HG03342 (cell line): Measurements from ENCODE around the gene TTC33.
"Not testable (repeated sequence)": the region's sequence is repeated elsewhere in the genome, so short reads cannot be mapped to it uniquely, and the experiment has no call there.

Source experiments
- ATAC-seq: cut with Tn5 transposase; IDR thresholded peaks from one replicate; pipeline ENCODE4 v1.9.1; 2021; ENCODE audit warnings: mild to moderate bottlenecking, moderate library complexity; ENCODE audit not compliant: unreplicated experiment

The TTC33 gene, protein sequence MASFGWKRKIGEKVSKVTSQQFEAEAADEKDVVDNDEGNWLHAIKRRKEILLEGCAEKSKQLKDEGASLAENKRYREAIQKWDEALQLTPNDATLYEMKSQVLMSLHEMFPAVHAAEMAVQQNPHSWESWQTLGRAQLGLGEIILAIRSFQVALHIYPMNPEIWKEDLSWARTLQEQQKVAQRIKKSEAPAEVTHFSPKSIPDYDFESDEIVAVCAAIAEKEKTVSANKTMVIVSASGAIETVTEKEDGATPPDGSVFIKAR

DNA sequence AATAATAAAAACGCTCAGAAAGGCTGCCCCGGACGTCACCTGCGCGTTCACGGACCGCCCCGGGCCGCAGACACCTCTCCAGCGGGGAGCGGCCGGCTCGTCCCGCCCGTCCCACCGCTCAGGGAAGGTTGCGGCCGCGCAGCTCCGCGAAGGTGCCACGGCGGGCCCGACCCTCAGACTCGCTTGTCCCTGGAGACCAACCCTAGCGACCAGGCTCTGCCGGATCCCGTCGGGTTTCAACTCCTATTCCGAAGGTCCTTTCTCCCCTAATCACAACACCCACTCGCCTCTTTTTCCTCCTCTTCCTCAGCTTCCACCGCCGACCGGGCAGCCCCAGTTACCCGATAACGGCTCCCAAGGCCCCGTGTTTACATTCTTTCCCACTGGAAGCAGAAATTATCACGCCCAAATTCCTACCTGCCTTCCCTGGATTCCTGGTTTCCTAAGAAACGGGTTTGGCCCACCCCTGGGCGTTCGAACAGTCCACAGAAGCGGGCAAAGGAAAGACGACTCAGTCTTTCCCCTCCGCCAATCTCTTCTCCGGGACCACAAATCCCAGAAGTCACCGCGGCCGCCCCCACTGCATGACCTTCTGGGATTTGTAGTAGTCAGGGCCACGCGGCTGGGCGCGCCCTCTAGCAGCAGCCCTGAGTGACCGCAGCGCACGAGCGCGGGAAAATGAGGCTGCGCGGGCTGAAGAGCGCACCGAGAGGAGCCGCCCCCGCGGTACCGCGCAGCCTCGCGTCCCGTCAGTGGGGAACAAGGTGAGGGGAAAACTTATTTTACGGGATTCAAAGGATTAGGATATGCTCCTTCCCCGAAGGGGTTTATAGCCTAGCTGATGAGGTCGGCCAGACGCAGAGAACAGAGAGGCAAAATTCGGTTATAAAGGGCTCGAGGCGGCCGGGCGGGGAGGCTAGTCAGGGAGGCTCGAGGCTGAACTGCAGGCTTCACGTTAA, at the start of gene TTC33:
TTC33 (minus strand) TSS at position 555 of the 959 bp plus-strand sequence. CDS start 8,943 bp downstream, outside the sequence.
- ATAC-seq = peak; percentile 89

DNA sequence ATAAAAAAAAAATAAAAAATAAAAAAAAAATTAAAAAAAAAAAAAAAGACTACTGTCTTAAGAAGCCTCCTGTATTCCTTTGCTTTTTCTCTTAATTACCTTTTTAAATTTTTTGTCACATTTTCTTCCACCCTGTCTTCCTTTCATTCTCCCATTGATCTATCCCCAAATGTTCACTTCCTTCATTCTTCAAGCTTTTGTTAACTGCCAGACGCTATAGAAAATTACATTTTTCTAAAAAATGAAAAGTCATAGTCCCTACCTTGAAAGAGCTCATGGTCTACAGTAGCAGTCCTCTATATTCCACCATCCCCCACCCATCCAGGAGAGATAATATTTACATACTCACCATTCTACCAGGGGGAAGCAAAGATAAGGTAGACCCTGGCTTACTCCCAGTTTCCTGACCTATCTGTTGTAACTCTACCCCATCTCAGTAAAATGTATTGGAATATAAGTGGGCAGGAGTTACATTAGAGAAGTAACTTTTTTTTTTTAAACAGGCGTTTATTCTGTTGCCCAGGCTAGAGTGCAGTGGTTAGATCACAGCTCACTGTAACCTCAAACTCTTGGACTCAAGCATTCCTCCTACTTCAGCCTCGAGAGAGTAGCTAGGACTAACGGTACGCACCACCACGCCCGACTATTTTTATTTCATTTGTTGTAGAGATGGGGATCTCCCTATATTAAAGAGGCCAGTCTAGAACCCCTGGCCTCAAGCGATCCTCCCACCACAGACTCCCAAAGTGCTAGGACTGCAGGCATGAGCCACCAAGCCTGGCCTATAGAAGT, 46.2 kb upstream of the TTC33 start:
- ATAC-seq = no peak

GRCh38 chr5:40799258-40799657, 43.5 kb upstream of the TTC33 start:
- ATAC-seq = no peak

DNA sequence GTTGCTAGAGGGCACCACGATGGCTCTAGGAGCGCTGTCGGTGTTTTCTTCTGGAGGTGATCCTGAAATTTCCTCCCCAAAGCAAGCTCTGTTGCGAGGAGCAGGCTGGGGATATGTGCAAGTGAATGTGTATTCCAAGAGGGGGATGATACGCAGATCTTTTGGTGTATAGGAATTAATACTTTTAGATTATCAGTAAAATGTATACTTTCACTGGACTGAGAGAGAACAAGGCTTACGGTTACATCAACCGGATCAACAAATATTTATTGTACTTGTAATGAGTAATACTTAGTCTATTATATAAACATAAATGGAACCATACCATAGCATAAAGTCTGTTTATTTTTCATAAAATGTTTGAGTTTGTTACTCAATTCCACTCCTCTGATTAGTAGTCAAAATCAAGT, 43.0 kb upstream of the TTC33 start:
- ATAC-seq = no peak

DNA sequence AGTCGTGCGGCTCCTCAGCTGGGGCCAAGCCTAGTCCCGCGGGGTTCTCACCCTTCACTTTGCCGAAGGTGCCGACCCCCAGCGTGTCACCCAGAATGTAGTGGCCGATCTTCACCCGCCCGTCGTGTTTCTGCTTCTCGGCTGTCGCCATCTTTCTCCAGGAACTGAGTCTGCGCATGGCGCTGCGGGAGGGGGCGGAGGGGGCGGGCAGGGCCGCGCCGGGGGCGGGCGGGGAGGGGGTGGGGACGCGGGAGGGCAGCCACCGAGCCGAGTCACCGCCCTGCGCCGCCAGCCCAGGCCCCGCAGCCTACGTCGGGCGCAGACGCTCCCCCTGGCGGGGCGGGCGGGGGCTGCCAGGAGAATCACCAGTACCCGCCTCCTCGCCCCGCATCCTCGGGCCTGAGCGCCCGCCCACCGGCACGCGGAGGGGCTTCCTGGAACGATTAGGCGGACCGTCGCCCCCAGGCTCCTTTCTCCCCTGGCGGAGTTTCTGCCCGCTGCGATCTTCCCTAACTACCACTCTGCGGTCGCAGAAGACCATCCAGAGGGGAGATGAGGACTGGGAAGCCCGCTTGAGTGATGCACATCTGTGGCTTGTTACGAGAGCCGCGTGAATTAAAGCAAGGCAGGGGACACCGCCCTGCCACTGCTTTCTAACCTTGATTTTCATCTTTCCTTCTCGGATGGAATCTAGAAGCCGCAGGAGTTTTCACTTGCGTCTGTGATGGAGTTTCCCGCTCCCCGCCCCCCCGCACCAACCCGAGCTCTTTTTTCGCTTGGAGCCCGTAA, 42.4 kb upstream of the TTC33 start, which contains the start of gene PRKAA1:
PRKAA1 (minus strand) TSS at position 363 of the 789 bp plus-strand sequence; CDS start at position 178, 185 bp downstream.
- peak; percentile 97 for ATAC-seq

DNA sequence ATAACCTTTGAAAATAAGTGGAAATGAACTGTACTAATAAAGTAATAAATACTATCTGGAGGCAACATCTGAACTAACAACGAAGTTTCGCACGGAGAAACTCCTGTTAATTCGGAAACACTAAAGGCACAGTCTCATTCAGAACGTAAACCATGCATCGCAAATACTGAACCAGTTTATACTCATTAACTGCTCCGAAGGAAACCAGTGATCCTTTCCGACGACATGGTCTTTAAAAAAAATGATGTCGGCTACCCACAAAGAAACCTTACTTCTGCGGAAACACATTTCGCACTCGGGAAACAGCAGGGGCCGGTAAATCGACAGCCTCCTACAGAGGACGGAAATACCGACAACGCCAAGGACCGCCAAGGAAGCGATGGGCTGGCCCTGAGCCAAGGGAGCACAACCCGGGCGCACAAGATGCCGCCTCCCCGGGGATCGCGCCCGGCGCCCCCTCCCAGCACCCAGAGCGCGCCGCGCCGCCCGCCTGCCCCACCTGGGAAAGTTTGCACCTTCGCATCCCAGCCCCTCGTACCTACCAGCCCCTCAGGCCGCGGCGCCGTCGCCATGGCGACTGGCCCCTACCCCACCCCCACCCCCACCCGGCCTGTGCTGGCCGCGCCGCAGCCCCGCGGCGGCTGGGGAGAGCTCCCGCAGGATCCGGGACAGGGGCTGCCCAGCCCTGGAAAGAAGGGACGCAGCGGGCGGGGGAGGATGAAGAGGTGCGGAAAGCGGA, 41.7 kb upstream of the TTC33 start:
- peak; percentile 39 for ATAC-seq

GRCh38 chr5:40796487-40796889, 40.7 kb upstream of the TTC33 start:
- no peak for ATAC-seq

- ATAC-seq = not testable (repeated sequence)
These were observed 39.1 kb upstream of the TTC33 start for GRCh38 chr5:40794877-40795276.

DNA sequence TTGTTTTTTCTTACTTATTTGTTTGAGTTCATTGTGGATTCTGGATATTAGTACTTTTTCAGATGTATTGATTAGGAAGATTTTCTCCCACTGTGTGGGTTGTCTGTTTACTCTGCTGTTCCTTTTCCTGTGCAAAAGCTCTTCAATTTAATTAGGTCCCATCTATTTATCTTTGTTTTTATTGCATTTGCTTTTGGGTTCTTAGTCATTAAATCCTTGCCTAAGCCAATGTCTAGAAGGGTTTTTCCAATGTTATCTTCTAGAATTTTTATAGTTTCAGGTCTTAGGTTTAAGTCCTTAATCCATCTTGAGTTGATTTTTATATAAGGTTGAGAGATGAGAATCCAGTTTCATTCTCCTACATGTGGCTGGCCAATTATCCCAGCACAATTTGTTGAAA, 38.6 kb upstream of the TTC33 start:
- not testable (repeated sequence) for ATAC-seq

DNA sequence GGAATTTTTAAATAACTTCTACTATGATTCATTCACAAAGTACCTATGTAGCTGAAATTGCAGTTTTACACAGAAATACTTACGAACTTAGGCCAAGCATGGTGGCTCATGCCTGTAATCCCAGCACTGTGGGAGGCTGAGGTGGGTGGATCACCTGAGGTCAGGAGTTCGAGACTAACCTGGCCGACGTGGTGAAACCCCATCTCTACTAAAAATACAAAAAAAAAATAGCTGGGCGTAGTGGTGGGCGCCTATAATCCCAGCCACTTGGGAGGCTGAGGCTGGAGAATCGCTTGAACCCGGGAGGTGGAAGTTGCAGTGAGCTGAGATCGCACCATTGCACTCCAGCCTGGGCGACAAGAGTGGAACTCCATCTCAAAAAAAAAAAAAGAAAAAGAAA, 36.9 kb upstream of the TTC33 start:
- not testable (repeated sequence) for ATAC-seq

- no peak for ATAC-seq
These were observed 36.0 kb upstream of the TTC33 start for GRCh38 chr5:40791715-40792139.

DNA sequence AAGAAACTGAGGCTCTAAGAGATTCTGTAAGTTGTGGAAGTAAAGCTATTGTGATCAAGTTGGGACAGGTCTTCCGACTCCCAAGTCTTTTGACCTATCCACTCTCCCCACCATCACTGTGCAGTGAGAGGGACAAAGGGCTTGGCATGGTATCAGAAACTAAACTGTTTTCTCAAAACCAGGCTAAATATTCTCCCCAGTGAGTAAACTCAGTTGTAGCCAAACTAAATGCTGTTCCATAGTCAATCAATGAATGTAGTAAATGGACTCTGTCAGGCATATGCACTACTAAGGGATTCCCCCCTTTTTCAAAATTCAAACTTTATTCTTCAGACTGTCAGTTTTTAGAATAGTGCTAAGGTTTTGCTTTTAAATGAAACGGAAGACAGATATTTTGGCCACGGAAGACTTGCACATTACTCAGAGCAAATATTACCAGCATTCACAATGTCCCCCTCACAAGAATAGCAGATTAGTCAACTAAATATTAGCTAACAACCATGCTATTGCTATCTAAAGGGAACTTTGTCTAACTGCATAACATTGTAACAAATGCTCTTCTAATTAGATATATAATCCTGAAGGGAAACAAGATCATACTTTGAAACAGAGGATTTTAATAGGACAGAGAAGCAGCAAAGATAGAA, 35.3 kb upstream of the TTC33 start:
- no peak for ATAC-seq

DNA sequence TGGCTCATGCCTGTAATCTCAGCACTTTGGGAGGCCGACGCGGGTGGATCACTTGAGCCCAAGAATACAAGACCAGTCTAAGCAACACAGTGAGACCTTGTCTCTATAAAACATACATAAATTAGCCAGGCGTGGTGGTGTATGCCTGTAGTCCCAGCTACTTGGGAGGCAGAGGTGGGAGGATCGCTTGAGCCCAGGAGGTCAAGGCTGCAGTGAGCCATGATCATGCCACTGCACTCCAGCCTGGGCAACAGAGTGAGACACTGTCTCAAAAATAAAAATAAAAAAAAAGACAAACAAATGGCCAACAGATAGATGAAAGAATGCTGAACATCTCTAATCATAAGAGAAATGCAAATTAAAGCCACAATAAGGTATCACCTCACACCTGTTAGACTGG, 33.2 kb upstream of the TTC33 start:
- not testable (repeated sequence) for ATAC-seq

DNA sequence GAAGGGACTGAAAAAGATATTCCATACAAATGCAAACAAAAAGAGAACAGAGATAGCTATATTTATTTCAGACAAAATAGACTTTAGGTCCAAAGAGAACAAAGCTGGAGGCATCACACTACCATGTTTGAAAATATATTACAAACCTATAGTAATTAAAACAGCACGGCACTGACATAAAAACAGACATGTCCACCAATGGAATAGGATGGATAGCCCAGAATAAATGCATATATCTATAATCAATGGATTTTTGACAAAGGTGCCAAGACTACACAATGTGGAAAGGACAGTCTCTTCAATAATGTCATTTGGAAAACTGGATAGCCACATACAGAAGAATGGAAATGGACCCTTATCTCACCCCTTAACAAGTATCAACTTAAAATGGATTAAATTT, 32.2 kb upstream of the TTC33 start:
- no peak for ATAC-seq

- ATAC-seq = not testable (repeated sequence)
These were observed 30.9 kb upstream of the TTC33 start for GRCh38 chr5:40786664-40787063.

DNA sequence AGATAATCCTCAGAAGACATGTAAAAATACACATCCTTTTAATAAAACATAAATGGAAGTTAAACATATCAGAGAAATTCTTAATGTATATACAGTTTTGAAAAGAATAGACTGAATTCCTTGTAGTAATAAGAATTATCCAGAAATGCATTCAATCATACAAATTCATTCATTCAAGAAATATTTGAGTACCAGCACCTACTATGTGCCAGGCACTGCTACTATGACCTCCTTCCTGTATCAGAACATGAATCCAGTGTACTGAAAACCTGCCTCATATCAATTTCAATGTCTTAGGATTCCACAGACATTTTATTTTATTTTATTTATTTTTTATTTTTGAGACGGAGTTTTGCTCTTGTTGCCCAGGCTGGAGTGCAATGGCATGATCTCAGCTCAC, 29.2 kb upstream of the TTC33 start:
- no peak for ATAC-seq

- ATAC-seq = no peak
These were observed 28.4 kb upstream of the TTC33 start for GRCh38 chr5:40784027-40784653.

GRCh38 chr5:40781843-40782409, 26.2 kb upstream of the TTC33 start:
- ATAC-seq = no peak
